Hepatocyte (in vitro differentiated cells): ENCODE data around the gene TTLL9. TPM values are rescaled to one million over a fixed set of nuclear protein-coding genes. Genes with fewer than 3 reads are reported as not detected.

Experiments
- DNase-seq: peaks from one replicate; pipeline ENCODE4 v3.0.0-alpha.2; 2016; ENCODE audit warnings: low spot score
- H2AFZ ChIP-seq: fragments of 200-600 bp; sonication (generic); 2 replicates; pipeline ENCODE4 v1.6.0; 2016; ENCODE audit warnings: antibody characterized with exemption, mild to moderate bottlenecking
- H3K27ac ChIP-seq: fragments of 200-600 bp; sonication (generic); 2 replicates; pipeline ENCODE4 v1.5.1; 2016; ENCODE audit warnings: mild to moderate bottlenecking
- H3K27me3 ChIP-seq: fragments of 200-600 bp; sonication (generic); 2 replicates; pipeline ENCODE4 v1.6.1; 2016
- H3K36me3 ChIP-seq: fragments of 200-600 bp; sonication (generic); replicated peaks from 2 replicates; pipeline ENCODE4 v1.5.1; 2016; ENCODE audit warnings: low read depth; ENCODE audit not compliant: insufficient read depth
- H3K4me1 ChIP-seq: fragments of 200-600 bp; sonication (generic); 2 replicates; pipeline ENCODE4 v1.5.1; 2016; ENCODE audit warnings: mild to moderate bottlenecking, moderate library complexity; ENCODE audit not compliant: insufficient read depth
- H3K4me2 ChIP-seq: fragments of 200-600 bp; sonication (generic); 2 replicates; pipeline ENCODE4 v1.6.0; 2016
- H3K4me3 ChIP-seq: fragments of 200-600 bp; sonication (generic); 2 replicates; pipeline ENCODE4 v1.5.1; 2016; ENCODE audit warnings: mild to moderate bottlenecking
- H3K79me2 ChIP-seq: fragments of 200-600 bp; sonication (generic); 2 replicates; pipeline ENCODE4 v1.6.0; 2017; ENCODE audit warnings: mild to moderate bottlenecking
- H3K9me2 ChIP-seq: fragments of 200-600 bp; sonication (generic); replicated peaks from 2 replicates; pipeline ENCODE4 v1.6.0; 2017; ENCODE audit warnings: mild to moderate bottlenecking; ENCODE audit not compliant: insufficient read depth
- H3K9me3 ChIP-seq: fragments of 200-600 bp; sonication (generic); 2 replicates; pipeline ENCODE4 v1.5.1; 2016; ENCODE audit warnings: low read depth, mild to moderate bottlenecking
- H4K20me1 ChIP-seq: fragments of 200-600 bp; sonication (generic); 2 replicates; pipeline ENCODE4 v1.6.0; 2016; ENCODE audit warnings: mild to moderate bottlenecking; ENCODE audit not compliant: insufficient read depth, poor library complexity, severe bottlenecking
- CTCF ChIP-seq: fragments of 200-600 bp; sonication (generic); IDR thresholded peaks from 2 replicates; pipeline ENCODE4 v1.5.1; 2016; ENCODE audit warnings: antibody characterized with exemption, mild to moderate bottlenecking; ENCODE audit not compliant: poor library complexity
- EZH2 ChIP-seq: fragments of 200-600 bp; sonication (generic); IDR thresholded peaks from 2 replicates; pipeline ENCODE4 v1.6.1; 2016; ENCODE audit warnings: antibody characterized with exemption, mild to moderate bottlenecking, borderline replicate concordance
- EZH2phosphoT487 ChIP-seq: fragments of 200-600 bp; sonication (generic); IDR thresholded peaks from one replicate; pipeline ENCODE4 v1.6.1; 2018; ENCODE audit warnings: antibody characterized with exemption, mild to moderate bottlenecking, low read depth, moderate library complexity; ENCODE audit not compliant: unreplicated experiment, severe bottlenecking
- WGBS: methylation state at CpG from one replicate; pipeline ENCODE4 v1.1.6; 2016; ENCODE audit warnings: low lambda C conversion rate; ENCODE audit errors: missing lambda C conversion rate; 5-methylcytosine and 5-hydroxymethylcytosine counted together
- polyA plus RNA-seq: library from polyadenylated mRNA; unstranded; fragments of >200 nt; fragmentation: Nextera tagmentation; extraction: Ambion mirVana; gene quantifications from 2 replicates; pipeline ENCODE4 v1.2.1, GENCODE V29; 2016
- total RNA-seq: library from RNA; depleted of rRNA; stranded (reverse); fragments of >200 nt; gene quantifications from 2 replicates; pipeline ENCODE4 v1.2.3, GENCODE V29; 2014

The TTLL9 gene
- total and polyA plus RNA-seq, 2 experiments from 2014 or later: 0.18 TPM; not detected in 1

- Histone ChIP-seq H3K9me2 (no peaks in the 10 kb centered on the region), H3K4me1 (no peaks in the 10 kb centered on the region), H3K27ac (no peak overlapping the region), H3K4me3 (no peak overlapping the region), H3K4me2 (no peak overlapping the region), H3K79me2 (no peaks in the 10 kb centered on the region), H2AFZ (no peak overlapping the region), H3K36me3 (no peaks in the 10 kb centered on the region), H3K9me3 (no peaks in the 10 kb centered on the region), H3K27me3 (no peaks in the 10 kb centered on the region), H4K20me1 (no peaks in the 10 kb centered on the region)
- 67% methylated on average over 5 of the region's 5 CpGs for WGBS
- DNase-seq: no peak
- TF ChIP-seq EZH2 (no peak), CTCF (no peak), EZH2phosphoT487 (no peak)
Measured at GRCh38 chr20:31930779-31931178, 60.3 kb downstream of the TTLL9 start.

- Histone ChIP-seq H3K4me1 (no peaks in the 10 kb centered on the region), H3K9me2 (no peaks in the 10 kb centered on the region), H3K79me2 (no peaks in the 10 kb centered on the region), H3K9me3 (no peaks in the 10 kb centered on the region), H3K4me3 (no peak overlapping the region), H3K27ac (no peak overlapping the region), H4K20me1 (no peaks in the 10 kb centered on the region), H3K36me3 (no peaks in the 10 kb centered on the region), H3K4me2 (no peak overlapping the region), H3K27me3 (no peaks in the 10 kb centered on the region), H2AFZ (no peak overlapping the region)
- WGBS: 91% methylated on average over 10 of the region's 10 CpGs
- TF ChIP-seq EZH2phosphoT487 (no peak), EZH2 (no peak), CTCF (no peak)
- no peak for DNase-seq
Measured at GRCh38 chr20:31933698-31934097, 63.3 kb downstream of the TTLL9 start.

- no peak overlapping the region for H3K4me2 ChIP-seq
- no peaks in the 10 kb centered on the region for H3K27me3 ChIP-seq
- no peak overlapping the region for H3K4me3 ChIP-seq
- H3K27ac ChIP-seq: no peak overlapping the region
- H3K36me3 ChIP-seq: no peaks in the 10 kb centered on the region
- WGBS: 92% methylated on average over 14 of the region's 14 CpGs
- no peaks in the 10 kb centered on the region for H3K4me1 ChIP-seq
- no peaks in the 10 kb centered on the region for H3K9me3 ChIP-seq
- no peak overlapping the region for H2AFZ ChIP-seq
- no peaks in the 10 kb centered on the region for H3K9me2 ChIP-seq
- DNase-seq: no peak
- H4K20me1 ChIP-seq: no peaks in the 10 kb centered on the region
- TF ChIP-seq EZH2phosphoT487: no peak
- TF ChIP-seq EZH2: no peak
- TF ChIP-seq CTCF: no peak
- H3K79me2 ChIP-seq: no peaks in the 10 kb centered on the region
Measured at GRCh38 chr20:31934491-31934890, 64.1 kb downstream of the TTLL9 start.
